Neural cell (in vitro differentiated cells): ENCODE measurements around the gene PTPN3. TPM values are rescaled to one million over a fixed set of nuclear protein-coding genes. Genes with fewer than 3 reads are reported as not detected.

Experiments
- H2AFZ ChIP-seq: fragments of 200-600, 300-800 bp; sonication (generic), shearing (Covaris generic); 2 replicates; pipeline ENCODE4 v1.6.0; 2014; ENCODE audit warnings: low read depth, mild to moderate bottlenecking, antibody characterized with exemption, low read length, moderate library complexity
- H3F3A ChIP-seq: fragments of 200-600 bp; shearing (Covaris generic); 2 replicates; pipeline ENCODE4 v1.6.1; 2016; ENCODE audit warnings: mild to moderate bottlenecking, moderate library complexity, mixed read lengths, antibody characterized with exemption, low read length; ENCODE audit not compliant: insufficient read depth, poor library complexity, severe bottlenecking
- H3K27ac ChIP-seq: fragments of 200-600, 300-800 bp; sonication (generic), shearing (Covaris generic); 2 replicates; pipeline ENCODE4 v1.5.1; 2014; ENCODE audit warnings: mild to moderate bottlenecking, low read length, moderate library complexity
- H3K27me3 ChIP-seq: fragments of 300-800, 200-600 bp; sonication (generic), shearing (Covaris generic); 2 replicates; pipeline ENCODE4 v1.6.0; 2014; ENCODE audit warnings: mild to moderate bottlenecking, low read depth, low read length, moderate library complexity; ENCODE audit not compliant: insufficient read depth
- H3K36me3 ChIP-seq: fragments of 300-800, 200-600 bp; sonication (generic), shearing (Covaris generic); 2 replicates; pipeline ENCODE4 v1.5.1; 2014; ENCODE audit warnings: mild to moderate bottlenecking, antibody characterized with exemption, low read length, moderate library complexity; ENCODE audit not compliant: insufficient read depth
- H3K4me2 ChIP-seq: fragments of 300-800, 200-600 bp; sonication (generic), shearing (Covaris generic); 2 replicates; pipeline ENCODE4 v1.6.0; 2014; ENCODE audit warnings: mild to moderate bottlenecking, low read length
- H3K4me3 ChIP-seq: fragments of 300-800, 200-600 bp; sonication (generic), shearing (Covaris generic); 2 replicates; pipeline ENCODE4 v1.5.1; 2014; ENCODE audit warnings: mild to moderate bottlenecking, low read length, moderate library complexity
- H3K79me2 ChIP-seq: fragments of 200-600 bp; shearing (Covaris generic); replicated peaks from 2 replicates; pipeline ENCODE4 v1.6.0; 2014; ENCODE audit warnings: mild to moderate bottlenecking, low read length, moderate library complexity; ENCODE audit not compliant: insufficient read depth
- H3K9ac ChIP-seq: fragments of 300-800, 200-600 bp; sonication (generic), shearing (Covaris generic); 2 replicates; pipeline ENCODE4 v1.6.1; 2016; ENCODE audit warnings: mild to moderate bottlenecking, low read length, mixed read lengths
- H3K9me2 ChIP-seq: fragments of 200-600 bp; shearing (Covaris generic); 2 replicates; pipeline ENCODE4 v1.6.1; 2016; ENCODE audit warnings: mild to moderate bottlenecking, low read length, mixed read lengths; ENCODE audit not compliant: insufficient read depth
- H3K9me3 ChIP-seq: fragments of 200-600, 300-800 bp; sonication (generic), shearing (Covaris generic); 2 replicates; pipeline ENCODE4 v1.6.1; 2016; ENCODE audit warnings: mild to moderate bottlenecking, mixed run types, low read length, moderate library complexity, mixed read lengths
- H4K20me1 ChIP-seq: fragments of 200-600 bp; shearing (Covaris generic); 2 replicates; pipeline ENCODE4 v1.6.1; 2016; ENCODE audit warnings: mild to moderate bottlenecking, mixed run types; ENCODE audit not compliant: insufficient read depth
- EP300 ChIP-seq: fragments of 450-650 bp; conservative IDR thresholded peaks from 2 replicates; pipeline ENCODE4 v1.6.1; 2014; ENCODE audit warnings: antibody characterized with exemption, mild to moderate bottlenecking, moderate library complexity; ENCODE audit not compliant: poor library complexity, severe bottlenecking
- EZH2 ChIP-seq: fragments of 200-600, 300-800 bp; shearing (Covaris generic), sonication (generic); IDR thresholded peaks from 2 replicates; pipeline ENCODE4 v1.6.1; 2014; ENCODE audit warnings: antibody characterized with exemption, low read length, borderline replicate concordance, mild to moderate bottlenecking; ENCODE audit not compliant: insufficient read depth, poor library complexity, severe bottlenecking
- MXI1 ChIP-seq: fragments of 450-650 bp; conservative IDR thresholded peaks from 2 replicates; pipeline ENCODE4 v1.6.1; 2014; ENCODE audit warnings: antibody characterized with exemption, mild to moderate bottlenecking; ENCODE audit not compliant: poor library complexity, severe bottlenecking
- POLR2AphosphoS5 ChIP-seq: IDR thresholded peaks from 2 replicates; pipeline ENCODE4 v1.6.1; 2012
- RAD21 ChIP-seq: fragments of 450-650 bp; conservative IDR thresholded peaks from 2 replicates; pipeline ENCODE4 v1.6.1; 2014; ENCODE audit warnings: antibody characterized with exemption, mild to moderate bottlenecking, moderate library complexity
- SMC3 ChIP-seq: fragments of 450-650 bp; conservative IDR thresholded peaks from 2 replicates; pipeline ENCODE4 v1.6.1; 2014; ENCODE audit warnings: antibody characterized with exemption, mild to moderate bottlenecking, moderate library complexity; ENCODE audit not compliant: poor library complexity
- TAF1 ChIP-seq: IDR thresholded peaks from 2 replicates; pipeline ENCODE4 v1.6.1; 2012; ENCODE audit warnings: low read depth
- polyA plus RNA-seq: library from polyadenylated mRNA; depleted of rRNA; stranded (reverse); fragments of >200 nt; gene quantifications from 2 replicates; pipeline ENCODE4 v1.2.3, GENCODE V29; 2014
- TF ChIP-seq, protein P1 (sequence below): IDR thresholded peaks from 2 replicates; pipeline ENCODE4 v1.6.1; 2012; ENCODE audit warnings: borderline replicate concordance
- TF ChIP-seq, protein P2 (sequence below): fragments of 450-650 bp; IDR thresholded peaks from 2 replicates; pipeline ENCODE4 v1.5.1; 2014; ENCODE audit warnings: antibody characterized with exemption, mild to moderate bottlenecking, moderate library complexity; ENCODE audit not compliant: poor library complexity, severe bottlenecking

The PTPN3 gene
- polyA plus RNA-seq, 1 donor from 2014 or later: 3.8 TPM

DNA sequence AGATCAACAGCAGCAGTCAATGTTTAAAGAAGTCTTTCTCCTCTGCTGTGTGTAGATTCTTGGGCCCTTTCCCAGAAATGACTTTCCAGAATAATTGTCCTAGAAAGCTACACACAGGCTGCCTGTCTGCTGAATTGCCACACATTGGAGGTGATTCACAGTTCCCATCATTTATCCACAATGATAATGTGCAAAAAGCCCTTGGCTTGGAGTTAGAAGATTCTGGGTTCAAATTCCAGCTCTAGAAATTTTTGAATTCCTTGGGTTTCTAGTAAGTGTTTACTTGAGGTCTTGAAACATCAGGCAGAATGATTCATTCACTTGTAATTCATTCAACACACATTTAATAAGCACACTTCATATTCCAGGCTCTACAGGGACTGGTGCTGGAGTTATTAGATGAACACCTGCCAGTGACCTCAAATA, 148.7 kb downstream of the PTPN3 start:
- Histone ChIP-seq H3K36me3 (no peaks in the 10 kb centered on the region), H3K9me2 (no peaks in the 10 kb centered on the region), H3K27ac (no peak overlapping the region), H3K79me2 (no peaks in the 10 kb centered on the region), H4K20me1 (no peaks in the 10 kb centered on the region), H2AFZ (no peak overlapping the region), H3K4me3 (no peak overlapping the region), H3K9ac (no peak overlapping the region), H3K27me3 (no peaks in the 10 kb centered on the region), H3K9me3 (no peaks in the 10 kb centered on the region), H3K4me2 (no peak overlapping the region), H3F3A (no peaks in the 10 kb centered on the region)
- TF ChIP-seq POLR2AphosphoS5 (no peak), EP300 (no peak), RAD21 (no peak), TAF1 (no peak), MXI1 (no peak), EZH2 (no peak), SMC3 (no peak)
- TF ChIP-seq, protein P1, sequence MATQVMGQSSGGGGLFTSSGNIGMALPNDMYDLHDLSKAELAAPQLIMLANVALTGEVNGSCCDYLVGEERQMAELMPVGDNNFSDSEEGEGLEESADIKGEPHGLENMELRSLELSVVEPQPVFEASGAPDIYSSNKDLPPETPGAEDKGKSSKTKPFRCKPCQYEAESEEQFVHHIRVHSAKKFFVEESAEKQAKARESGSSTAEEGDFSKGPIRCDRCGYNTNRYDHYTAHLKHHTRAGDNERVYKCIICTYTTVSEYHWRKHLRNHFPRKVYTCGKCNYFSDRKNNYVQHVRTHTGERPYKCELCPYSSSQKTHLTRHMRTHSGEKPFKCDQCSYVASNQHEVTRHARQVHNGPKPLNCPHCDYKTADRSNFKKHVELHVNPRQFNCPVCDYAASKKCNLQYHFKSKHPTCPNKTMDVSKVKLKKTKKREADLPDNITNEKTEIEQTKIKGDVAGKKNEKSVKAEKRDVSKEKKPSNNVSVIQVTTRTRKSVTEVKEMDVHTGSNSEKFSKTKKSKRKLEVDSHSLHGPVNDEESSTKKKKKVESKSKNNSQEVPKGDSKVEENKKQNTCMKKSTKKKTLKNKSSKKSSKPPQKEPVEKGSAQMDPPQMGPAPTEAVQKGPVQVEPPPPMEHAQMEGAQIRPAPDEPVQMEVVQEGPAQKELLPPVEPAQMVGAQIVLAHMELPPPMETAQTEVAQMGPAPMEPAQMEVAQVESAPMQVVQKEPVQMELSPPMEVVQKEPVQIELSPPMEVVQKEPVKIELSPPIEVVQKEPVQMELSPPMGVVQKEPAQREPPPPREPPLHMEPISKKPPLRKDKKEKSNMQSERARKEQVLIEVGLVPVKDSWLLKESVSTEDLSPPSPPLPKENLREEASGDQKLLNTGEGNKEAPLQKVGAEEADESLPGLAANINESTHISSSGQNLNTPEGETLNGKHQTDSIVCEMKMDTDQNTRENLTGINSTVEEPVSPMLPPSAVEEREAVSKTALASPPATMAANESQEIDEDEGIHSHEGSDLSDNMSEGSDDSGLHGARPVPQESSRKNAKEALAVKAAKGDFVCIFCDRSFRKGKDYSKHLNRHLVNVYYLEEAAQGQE: no peak
- TF ChIP-seq, protein P2, sequence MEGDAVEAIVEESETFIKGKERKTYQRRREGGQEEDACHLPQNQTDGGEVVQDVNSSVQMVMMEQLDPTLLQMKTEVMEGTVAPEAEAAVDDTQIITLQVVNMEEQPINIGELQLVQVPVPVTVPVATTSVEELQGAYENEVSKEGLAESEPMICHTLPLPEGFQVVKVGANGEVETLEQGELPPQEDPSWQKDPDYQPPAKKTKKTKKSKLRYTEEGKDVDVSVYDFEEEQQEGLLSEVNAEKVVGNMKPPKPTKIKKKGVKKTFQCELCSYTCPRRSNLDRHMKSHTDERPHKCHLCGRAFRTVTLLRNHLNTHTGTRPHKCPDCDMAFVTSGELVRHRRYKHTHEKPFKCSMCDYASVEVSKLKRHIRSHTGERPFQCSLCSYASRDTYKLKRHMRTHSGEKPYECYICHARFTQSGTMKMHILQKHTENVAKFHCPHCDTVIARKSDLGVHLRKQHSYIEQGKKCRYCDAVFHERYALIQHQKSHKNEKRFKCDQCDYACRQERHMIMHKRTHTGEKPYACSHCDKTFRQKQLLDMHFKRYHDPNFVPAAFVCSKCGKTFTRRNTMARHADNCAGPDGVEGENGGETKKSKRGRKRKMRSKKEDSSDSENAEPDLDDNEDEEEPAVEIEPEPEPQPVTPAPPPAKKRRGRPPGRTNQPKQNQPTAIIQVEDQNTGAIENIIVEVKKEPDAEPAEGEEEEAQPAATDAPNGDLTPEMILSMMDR: no peak

DNA sequence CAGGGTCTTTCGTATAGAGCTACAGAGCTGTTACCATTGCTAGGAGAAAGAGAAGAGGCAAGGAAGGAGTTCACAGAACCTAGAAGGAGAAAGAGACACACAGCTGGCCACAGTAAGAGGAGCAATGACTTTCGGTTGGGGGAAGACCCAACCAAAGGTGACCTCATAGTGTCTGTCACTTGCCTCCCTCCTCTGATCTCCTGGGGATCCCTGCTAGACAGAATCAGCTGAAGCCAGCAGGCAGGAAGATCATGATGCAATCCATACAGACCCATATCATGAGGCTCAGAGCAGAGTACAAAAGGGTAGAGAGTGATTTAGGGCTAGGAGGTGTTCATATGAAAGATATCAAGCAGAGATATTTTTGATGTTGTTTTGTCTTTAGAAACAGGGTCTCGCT, 151.2 kb downstream of the PTPN3 start:
- H3K27me3 ChIP-seq: no peaks in the 10 kb centered on the region
- no peak overlapping the region for H2AFZ ChIP-seq
- H4K20me1 ChIP-seq: no peaks in the 10 kb centered on the region
- no peak overlapping the region for H3K4me3 ChIP-seq
- no peaks in the 10 kb centered on the region for H3K36me3 ChIP-seq
- no peak overlapping the region for H3K9ac ChIP-seq
- no peaks in the 10 kb centered on the region for H3K79me2 ChIP-seq
- no peak overlapping the region for H3K4me2 ChIP-seq
- H3K9me3 ChIP-seq: no peaks in the 10 kb centered on the region
- no peaks in the 10 kb centered on the region for H3K9me2 ChIP-seq
- no peak for TF ChIP-seq EP300
- TF ChIP-seq RAD21: no peak
- TF ChIP-seq MXI1: no peak
- no peak for TF ChIP-seq POLR2AphosphoS5
- TF ChIP-seq TAF1: no peak
- TF ChIP-seq, protein P2: no peak
- TF ChIP-seq SMC3: no peak
- TF ChIP-seq, protein P1: no peak
- TF ChIP-seq EZH2: no peak
- H3F3A ChIP-seq: no peaks in the 10 kb centered on the region
- H3K27ac ChIP-seq: no peak overlapping the region
